Hepatocyte (in vitro differentiated cells): ENCODE measurements around the gene QRICH2. TPM values are rescaled to one million over a fixed set of nuclear protein-coding genes. Genes with fewer than 3 reads are reported as not detected.
A peak's percentile ranks its signal among the peaks of the same experiment; 100 is the strongest.

Experiments used
- DNase-seq: peaks from one replicate; pipeline ENCODE4 v3.0.0-alpha.2; 2016; ENCODE audit warnings: low spot score
- H2AFZ ChIP-seq: fragments of 200-600 bp; sonication (generic); 2 replicates; pipeline ENCODE4 v1.6.0; 2016; ENCODE audit warnings: antibody characterized with exemption, mild to moderate bottlenecking
- H3K27ac ChIP-seq: fragments of 200-600 bp; sonication (generic); 2 replicates; pipeline ENCODE4 v1.5.1; 2016; ENCODE audit warnings: mild to moderate bottlenecking
- H3K27me3 ChIP-seq: fragments of 200-600 bp; sonication (generic); 2 replicates; pipeline ENCODE4 v1.6.1; 2016
- H3K36me3 ChIP-seq: fragments of 200-600 bp; sonication (generic); replicated peaks from 2 replicates; pipeline ENCODE4 v1.5.1; 2016; ENCODE audit warnings: low read depth; ENCODE audit not compliant: insufficient read depth
- H3K4me1 ChIP-seq: fragments of 200-600 bp; sonication (generic); 2 replicates; pipeline ENCODE4 v1.5.1; 2016; ENCODE audit warnings: mild to moderate bottlenecking, moderate library complexity; ENCODE audit not compliant: insufficient read depth
- H3K4me2 ChIP-seq: fragments of 200-600 bp; sonication (generic); 2 replicates; pipeline ENCODE4 v1.6.0; 2016
- H3K4me3 ChIP-seq: fragments of 200-600 bp; sonication (generic); 2 replicates; pipeline ENCODE4 v1.5.1; 2016; ENCODE audit warnings: mild to moderate bottlenecking
- H3K79me2 ChIP-seq: fragments of 200-600 bp; sonication (generic); 2 replicates; pipeline ENCODE4 v1.6.0; 2017; ENCODE audit warnings: mild to moderate bottlenecking
- H3K9me2 ChIP-seq: fragments of 200-600 bp; sonication (generic); replicated peaks from 2 replicates; pipeline ENCODE4 v1.6.0; 2017; ENCODE audit warnings: mild to moderate bottlenecking; ENCODE audit not compliant: insufficient read depth
- H3K9me3 ChIP-seq: fragments of 200-600 bp; sonication (generic); 2 replicates; pipeline ENCODE4 v1.5.1; 2016; ENCODE audit warnings: low read depth, mild to moderate bottlenecking
- H4K20me1 ChIP-seq: fragments of 200-600 bp; sonication (generic); 2 replicates; pipeline ENCODE4 v1.6.0; 2016; ENCODE audit warnings: mild to moderate bottlenecking; ENCODE audit not compliant: insufficient read depth, poor library complexity, severe bottlenecking
- EZH2 ChIP-seq: fragments of 200-600 bp; sonication (generic); IDR thresholded peaks from 2 replicates; pipeline ENCODE4 v1.6.1; 2016; ENCODE audit warnings: antibody characterized with exemption, mild to moderate bottlenecking, borderline replicate concordance
- EZH2phosphoT487 ChIP-seq: fragments of 200-600 bp; sonication (generic); IDR thresholded peaks from one replicate; pipeline ENCODE4 v1.6.1; 2018; ENCODE audit warnings: antibody characterized with exemption, mild to moderate bottlenecking, low read depth, moderate library complexity; ENCODE audit not compliant: unreplicated experiment, severe bottlenecking
- WGBS: methylation state at CpG from one replicate; pipeline ENCODE4 v1.1.6; 2016; ENCODE audit warnings: low lambda C conversion rate; ENCODE audit errors: missing lambda C conversion rate; 5-methylcytosine and 5-hydroxymethylcytosine counted together
- polyA plus RNA-seq: library from polyadenylated mRNA; unstranded; fragments of >200 nt; fragmentation: Nextera tagmentation; extraction: Ambion mirVana; gene quantifications from 2 replicates; pipeline ENCODE4 v1.2.1, GENCODE V29; 2016
- total RNA-seq: library from RNA; depleted of rRNA; stranded (reverse); fragments of >200 nt; gene quantifications from 2 replicates; pipeline ENCODE4 v1.2.3, GENCODE V29; 2014
- TF ChIP-seq, protein P1 (sequence below): fragments of 200-600 bp; sonication (generic); IDR thresholded peaks from 2 replicates; pipeline ENCODE4 v1.5.1; 2016; ENCODE audit warnings: antibody characterized with exemption, mild to moderate bottlenecking; ENCODE audit not compliant: poor library complexity

The QRICH2 gene
- total and polyA plus RNA-seq, 2 experiments from 2014 or later: 2.3 to 2.8 TPM

DNA sequence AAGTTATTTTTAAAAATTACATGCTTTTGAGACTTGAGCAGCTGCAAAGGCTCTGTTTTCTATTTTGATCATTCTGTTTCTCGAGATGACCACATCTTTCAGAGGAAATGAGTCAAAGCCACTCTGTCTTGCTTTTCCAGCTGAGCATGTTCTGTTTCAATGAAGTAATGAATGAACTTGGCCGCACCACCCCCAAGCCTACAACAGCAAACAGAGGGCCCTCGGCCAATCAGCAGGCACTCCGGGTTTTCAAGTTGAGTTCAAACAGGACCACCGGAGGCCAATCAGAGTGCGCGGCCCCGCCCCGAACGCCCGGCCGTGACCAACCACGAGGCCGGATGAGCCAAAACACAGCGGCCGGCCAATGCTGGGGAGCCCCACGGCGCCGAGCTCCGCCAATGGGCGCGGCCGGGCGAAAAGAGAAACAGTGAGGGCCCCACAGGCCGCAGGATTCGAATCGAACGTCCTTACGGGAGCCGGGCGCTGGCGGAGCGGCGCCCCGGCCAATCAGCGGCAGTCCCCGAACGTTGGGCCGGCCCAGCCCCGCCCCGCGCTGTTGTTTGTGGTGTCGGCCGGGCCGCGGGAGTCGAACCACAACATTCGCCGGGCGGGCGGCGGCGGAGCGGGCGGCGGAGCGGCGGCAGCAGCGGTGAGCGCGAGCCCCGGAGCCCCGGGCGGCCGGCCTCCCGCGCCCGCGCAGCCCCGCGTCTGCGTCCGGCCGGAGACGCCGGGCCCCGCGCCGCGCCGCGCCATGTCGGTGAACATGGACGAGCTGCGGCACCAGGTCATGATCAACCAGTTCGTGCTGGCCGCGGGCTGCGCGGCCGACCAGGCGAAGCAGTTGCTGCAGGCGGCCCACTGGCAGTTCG is 43.1 kb downstream of the QRICH2 start, which contains the start of gene UBALD2:
Gene UBALD2 (plus strand): TSS at position 594 of the 869 bp plus-strand sequence. CDS start 158 bp downstream, at position 752.
- WGBS: under 1% methylated on average over 70 of the region's 94 CpGs
- Histone ChIP-seq H3K4me1 (peaks cover 29% of the 10 kb centered on the region), H2AFZ (peak within 1 kb of the TSS; percentile 55)

DNA sequence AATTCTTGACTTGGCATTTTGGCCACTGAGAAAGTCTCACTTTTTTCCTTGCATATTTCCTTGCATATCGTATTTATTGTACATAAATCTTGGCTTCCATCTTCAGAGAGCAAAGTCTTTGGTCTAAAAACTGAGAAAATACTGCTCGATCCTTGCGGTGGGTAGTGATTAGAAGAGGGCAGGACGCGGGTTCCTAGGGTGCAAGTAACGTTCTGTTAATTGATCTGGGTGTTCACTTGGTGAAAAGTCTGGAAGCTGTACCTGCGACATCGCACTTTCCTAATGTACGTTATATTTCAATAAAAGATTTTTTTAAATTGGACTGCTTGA is 43.7 kb downstream of the QRICH2 start:
- Histone ChIP-seq H3K4me1 (peaks cover 29% of the 10 kb centered on the region), H3K27ac (peak overlapping the region; percentile 93), H3K9me2 (no peaks in the 10 kb centered on the region), H3K27me3 (no peaks in the 10 kb centered on the region), H3K36me3 (no peaks in the 10 kb centered on the region), H2AFZ (no peak overlapping the region), H4K20me1 (no peaks in the 10 kb centered on the region), H3K9me3 (no peaks in the 10 kb centered on the region), H3K4me2 (peak overlapping the region; percentile 47), H3K4me3 (no peak overlapping the region), H3K79me2 (peaks cover 37% of the 10 kb centered on the region)
- no peak for TF ChIP-seq EZH2
- TF ChIP-seq, protein P1, sequence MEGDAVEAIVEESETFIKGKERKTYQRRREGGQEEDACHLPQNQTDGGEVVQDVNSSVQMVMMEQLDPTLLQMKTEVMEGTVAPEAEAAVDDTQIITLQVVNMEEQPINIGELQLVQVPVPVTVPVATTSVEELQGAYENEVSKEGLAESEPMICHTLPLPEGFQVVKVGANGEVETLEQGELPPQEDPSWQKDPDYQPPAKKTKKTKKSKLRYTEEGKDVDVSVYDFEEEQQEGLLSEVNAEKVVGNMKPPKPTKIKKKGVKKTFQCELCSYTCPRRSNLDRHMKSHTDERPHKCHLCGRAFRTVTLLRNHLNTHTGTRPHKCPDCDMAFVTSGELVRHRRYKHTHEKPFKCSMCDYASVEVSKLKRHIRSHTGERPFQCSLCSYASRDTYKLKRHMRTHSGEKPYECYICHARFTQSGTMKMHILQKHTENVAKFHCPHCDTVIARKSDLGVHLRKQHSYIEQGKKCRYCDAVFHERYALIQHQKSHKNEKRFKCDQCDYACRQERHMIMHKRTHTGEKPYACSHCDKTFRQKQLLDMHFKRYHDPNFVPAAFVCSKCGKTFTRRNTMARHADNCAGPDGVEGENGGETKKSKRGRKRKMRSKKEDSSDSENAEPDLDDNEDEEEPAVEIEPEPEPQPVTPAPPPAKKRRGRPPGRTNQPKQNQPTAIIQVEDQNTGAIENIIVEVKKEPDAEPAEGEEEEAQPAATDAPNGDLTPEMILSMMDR: no peak
- DNase-seq: no peak
- WGBS: 73% methylated on average over 9 of the region's 9 CpGs

More for the DNA sequence above, 43.1 kb downstream of the QRICH2 start, which contains the start of gene UBALD2:
- Histone ChIP-seq H3K9me2 (no peaks in the 10 kb centered on the region), H3K36me3 (no peaks in the 10 kb centered on the region), H3K27me3 (no peaks in the 10 kb centered on the region), H3K27ac (peak within 1 kb of the TSS; percentile 93), H3K9me3 (no peaks in the 10 kb centered on the region), H4K20me1 (no peaks in the 10 kb centered on the region), H3K4me2 (peak within 1 kb of the TSS; percentile 84), H3K79me2 (peaks cover 39% of the 10 kb centered on the region), H3K4me3 (peak within 1 kb of the TSS; percentile 82)
- TF ChIP-seq EZH2phosphoT487: no peak
- TF ChIP-seq, protein P1: no peak
- no peak for TF ChIP-seq EZH2
- DNase-seq: peak; percentile 99

DNA sequence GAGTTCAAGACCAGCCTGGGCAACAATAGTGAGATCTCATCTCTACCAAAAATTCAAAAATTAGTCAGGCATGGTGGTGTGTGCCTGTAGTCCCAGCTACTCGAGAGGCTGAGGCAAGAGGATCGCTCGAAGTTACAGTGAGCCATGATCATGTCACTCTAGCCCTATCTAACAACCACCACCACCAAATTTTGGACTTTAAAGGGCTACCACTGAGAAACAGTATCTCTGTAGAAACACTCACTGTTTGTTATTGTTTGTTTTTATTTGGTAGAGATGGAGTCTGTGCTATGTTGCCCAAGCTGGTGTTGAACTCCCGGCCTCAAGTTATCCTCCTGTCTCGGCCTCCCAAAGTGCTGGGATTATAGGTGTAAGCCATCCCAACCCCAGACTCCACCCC is 44.2 kb downstream of the QRICH2 start:
- peaks cover 33% of the 10 kb centered on the region for H3K79me2 ChIP-seq
- H3K27ac ChIP-seq: peak overlapping the region; percentile 93
- no peaks in the 10 kb centered on the region for H3K9me2 ChIP-seq
- H4K20me1 ChIP-seq: no peaks in the 10 kb centered on the region
- no peak overlapping the region for H2AFZ ChIP-seq
- no peak overlapping the region for H3K4me3 ChIP-seq
- H3K36me3 ChIP-seq: no peaks in the 10 kb centered on the region
- no peaks in the 10 kb centered on the region for H3K9me3 ChIP-seq
- DNase-seq: no peak
- TF ChIP-seq, protein P1: no peak
- TF ChIP-seq EZH2phosphoT487 (no peak), EZH2 (no peak)
- H3K27me3 ChIP-seq: no peaks in the 10 kb centered on the region
- WGBS: 100% methylated on average over 5 of the region's 5 CpGs
- H3K4me2 ChIP-seq: peak overlapping the region; percentile 47
- peaks cover 29% of the 10 kb centered on the region for H3K4me1 ChIP-seq
